WI38 (cell line): ENCODE data around the gene C3orf18.
A peak's percentile ranks its signal among the peaks of the same experiment; 100 is the strongest.

ENCODE experiments used
- H3K4me3 ChIP-seq: 2 replicates; pipeline ENCODE4 v1.5.1; 2011; ENCODE audit warnings: low read depth, mild to moderate bottlenecking, control low read depth, low read length
- TF ChIP-seq, protein P1 (sequence below): IDR thresholded peaks from 2 replicates; pipeline ENCODE4 v1.5.1; 2012; ENCODE audit warnings: low read depth, mild to moderate bottlenecking, control low read depth, low read length

Gene C3orf18

DNA sequence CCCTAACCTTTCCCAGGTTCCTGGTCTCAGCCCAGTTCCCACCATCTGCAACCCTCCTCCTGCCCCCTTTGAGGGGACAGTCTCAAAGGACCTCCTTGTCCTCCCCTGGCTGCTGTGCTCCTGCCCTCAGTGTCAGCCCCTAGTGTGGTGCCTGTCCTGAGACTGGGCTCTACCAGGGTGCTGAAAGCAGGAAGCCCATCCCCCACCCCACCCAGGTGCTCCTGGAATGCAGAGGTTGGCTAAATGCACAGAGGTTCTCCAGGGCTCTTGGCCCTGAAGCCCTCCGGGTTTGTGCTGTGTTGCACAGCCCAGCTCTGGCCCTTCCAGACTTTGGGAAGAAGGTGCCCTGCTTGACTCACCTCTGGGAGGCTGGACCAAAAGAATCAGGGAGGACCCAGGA lies 21.8 kb downstream of the C3orf18 start:
- H3K4me3 ChIP-seq: no peak overlapping the region
- TF ChIP-seq, protein P1, sequence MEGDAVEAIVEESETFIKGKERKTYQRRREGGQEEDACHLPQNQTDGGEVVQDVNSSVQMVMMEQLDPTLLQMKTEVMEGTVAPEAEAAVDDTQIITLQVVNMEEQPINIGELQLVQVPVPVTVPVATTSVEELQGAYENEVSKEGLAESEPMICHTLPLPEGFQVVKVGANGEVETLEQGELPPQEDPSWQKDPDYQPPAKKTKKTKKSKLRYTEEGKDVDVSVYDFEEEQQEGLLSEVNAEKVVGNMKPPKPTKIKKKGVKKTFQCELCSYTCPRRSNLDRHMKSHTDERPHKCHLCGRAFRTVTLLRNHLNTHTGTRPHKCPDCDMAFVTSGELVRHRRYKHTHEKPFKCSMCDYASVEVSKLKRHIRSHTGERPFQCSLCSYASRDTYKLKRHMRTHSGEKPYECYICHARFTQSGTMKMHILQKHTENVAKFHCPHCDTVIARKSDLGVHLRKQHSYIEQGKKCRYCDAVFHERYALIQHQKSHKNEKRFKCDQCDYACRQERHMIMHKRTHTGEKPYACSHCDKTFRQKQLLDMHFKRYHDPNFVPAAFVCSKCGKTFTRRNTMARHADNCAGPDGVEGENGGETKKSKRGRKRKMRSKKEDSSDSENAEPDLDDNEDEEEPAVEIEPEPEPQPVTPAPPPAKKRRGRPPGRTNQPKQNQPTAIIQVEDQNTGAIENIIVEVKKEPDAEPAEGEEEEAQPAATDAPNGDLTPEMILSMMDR: no peak

DNA sequence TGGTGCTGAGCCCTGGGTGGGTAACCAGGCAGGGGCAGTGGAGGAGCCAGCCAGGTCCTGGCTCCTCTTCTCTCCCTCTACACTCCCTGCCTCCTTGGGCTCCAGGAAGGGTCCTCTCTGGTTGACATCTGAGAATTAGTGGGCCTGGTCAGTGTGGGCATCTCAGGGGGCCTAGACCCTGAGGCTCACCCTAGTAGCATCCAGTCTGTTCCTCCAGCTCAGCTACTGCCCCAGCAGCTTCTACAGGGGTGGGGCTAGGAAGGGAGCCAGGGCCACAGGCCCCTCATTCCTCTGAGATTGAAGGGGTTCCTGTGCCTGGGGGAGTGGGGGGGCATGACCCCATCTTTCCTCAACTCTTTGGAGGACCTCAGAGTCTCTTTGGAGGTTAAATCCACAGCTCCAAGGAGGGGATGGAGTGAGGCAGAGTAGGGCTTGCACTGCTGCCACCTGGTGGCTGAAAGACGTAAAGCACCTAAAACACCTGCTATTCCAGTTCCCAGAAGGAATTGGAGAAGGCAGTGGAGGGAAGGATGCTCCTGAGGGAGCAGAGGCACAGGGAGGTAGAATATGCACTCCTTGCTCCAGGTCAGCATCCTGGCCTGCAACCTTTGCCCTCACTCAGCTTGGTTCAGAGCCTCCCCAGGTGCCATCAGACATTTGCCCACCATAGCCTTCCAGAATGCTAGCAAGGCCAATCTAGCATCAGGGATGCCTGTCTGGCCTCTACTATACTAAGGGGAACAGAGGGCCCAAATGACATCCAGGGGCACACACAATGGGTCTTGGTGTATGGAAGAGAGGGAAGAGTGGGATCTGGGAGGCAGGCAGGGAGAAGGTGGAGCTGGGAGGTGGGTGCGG lies 25.1 kb downstream of the C3orf18 start:
- H3K4me3 ChIP-seq: no peak overlapping the region
- TF ChIP-seq, protein P1: peak; percentile 85

DNA sequence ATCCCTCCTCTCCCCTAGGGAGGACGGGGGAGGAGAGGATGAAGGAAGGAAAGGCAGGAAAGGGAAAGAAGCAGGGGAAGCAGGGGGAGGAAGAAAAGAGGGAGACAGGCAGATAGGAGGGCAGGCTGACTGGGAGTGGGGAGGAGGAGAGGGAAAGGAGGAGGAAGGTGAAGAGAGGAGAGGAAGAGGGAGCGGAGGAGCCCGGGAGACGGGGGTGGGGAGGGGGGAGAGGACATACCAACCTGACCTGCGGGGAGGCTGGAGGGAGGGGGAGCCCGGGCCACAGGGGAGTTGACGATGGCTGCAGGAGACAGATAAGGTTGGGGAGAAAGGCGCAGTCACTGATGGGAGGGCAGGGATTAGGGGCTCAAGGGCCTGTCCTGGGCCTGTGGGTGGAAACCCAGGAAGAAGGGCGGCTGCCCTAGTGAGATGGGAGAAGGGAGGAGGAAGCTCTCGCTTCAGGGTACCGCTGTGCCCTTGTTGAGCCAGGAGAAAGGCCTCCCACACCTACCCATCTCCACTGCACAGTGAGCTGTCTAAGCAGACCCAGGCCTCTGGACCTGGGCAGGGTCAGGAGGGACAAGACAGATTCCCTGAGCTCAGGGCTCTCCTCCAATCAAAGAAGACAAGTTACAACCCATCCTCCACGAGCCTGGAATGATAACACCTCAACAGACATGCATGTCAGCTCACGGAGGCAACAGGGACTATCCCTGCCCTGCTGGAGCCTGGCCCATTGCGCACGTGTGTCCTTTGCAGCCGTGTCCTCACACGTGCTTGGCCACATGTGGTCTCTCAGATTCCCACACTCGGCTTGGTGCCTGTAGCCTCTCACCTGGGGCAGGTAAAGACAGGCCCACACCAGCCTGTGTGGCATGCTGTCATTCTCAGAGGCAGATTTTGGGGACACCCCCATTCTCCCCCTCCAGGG lies 27.9 kb downstream of the C3orf18 start:
- TF ChIP-seq, protein P1: no peak
- H3K4me3 ChIP-seq: no peak overlapping the region

DNA sequence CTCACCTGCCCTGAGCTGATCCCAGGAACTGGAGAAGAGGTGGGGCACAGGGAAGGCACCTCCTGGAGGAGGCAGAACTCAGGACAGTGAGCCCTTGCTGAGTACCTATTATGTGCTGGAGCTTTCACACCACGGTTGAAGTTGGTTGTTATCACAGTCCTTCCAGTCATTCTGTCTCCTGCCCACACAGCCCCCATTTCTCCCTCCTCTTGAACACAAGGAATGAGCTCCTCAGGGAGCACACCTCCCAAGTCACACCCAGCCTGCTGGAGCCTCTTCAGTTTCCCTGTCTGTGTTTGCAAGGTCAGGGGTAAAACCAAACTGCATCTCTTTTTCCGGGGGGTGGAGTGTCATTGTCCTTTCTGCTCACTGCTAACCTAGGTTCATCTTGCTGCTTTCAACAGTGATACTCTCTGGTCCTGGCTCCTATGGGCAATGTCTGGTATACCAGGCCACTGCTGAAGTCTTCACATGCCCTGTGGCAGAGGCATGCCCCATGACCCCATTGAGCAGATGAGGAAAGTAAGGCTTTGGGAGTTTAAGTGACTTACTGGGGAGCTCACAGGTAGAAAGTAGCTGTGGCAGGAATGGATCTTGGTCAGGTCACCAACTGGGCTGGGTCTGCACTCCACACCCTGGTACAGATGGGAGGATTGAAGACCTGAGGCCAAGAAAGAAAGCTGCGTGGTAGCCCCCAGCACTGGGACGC lies 30.0 kb downstream of the C3orf18 start:
- TF ChIP-seq, protein P1: no peak
- H3K4me3 ChIP-seq: no peak overlapping the region

DNA sequence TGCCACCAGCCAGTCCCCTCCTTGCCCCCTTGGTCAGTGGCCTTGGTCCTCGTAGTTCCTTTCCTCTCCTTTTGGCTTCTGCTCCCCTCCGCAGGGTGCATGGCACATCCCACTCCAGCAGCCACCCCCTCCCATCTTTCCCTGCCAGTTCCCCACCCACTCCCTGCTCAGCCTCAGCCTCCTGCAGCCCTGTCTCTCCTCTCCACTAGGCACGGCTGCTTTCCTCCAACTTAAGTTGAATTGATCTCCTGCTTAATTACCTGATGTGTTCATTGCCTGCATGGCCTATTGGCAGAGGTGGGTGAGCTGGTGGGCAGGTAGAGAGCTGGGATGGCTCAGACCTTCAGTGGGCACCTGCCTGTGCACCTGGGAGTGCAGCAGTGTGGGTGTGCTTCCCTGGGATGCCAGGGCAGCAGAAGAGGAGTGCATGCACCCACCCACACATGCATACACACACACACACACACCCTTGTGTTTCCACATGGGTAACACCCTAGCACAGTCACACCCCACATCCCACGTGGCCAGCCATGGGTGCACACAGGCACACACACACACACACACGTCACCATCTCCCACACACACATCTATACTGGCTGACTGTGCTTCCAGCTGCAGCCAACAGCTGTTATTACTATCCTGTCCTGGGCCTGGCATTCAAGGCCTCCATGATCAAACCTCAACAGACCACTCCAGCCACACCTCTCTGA lies 30.9 kb downstream of the C3orf18 start:
- H3K4me3 ChIP-seq: no peak overlapping the region
- TF ChIP-seq, protein P1: no peak

DNA sequence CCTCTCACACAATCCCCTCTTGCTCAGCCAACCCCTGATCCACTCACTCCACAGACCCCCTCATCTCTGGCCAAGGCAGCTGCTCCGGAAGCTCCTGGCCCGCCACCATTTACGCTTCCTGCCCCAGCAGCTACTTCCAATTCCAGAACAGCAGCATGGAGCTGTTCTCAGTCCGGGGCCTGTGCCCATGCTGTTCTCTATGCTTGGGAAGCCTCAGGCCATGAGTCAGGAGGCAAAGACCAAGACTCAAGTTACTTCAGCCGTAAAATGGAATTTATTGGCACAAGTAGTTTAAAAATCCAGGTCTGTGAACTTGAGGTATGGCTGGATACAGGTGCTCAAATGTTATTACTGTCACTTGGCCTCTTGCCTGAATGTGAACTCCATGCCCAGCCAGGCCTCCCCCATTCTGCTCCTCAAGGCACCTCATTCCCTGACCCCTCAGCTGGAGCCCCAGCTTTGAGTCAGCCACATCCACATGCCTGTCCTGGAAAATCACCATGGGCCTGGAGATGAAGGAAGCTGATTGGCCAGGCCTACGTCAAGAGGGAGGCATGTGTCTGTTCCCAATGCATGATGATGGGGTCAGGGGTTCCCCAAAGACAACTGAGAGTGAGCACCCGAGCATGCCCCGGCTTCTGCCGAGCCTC lies 32.7 kb downstream of the C3orf18 start:
- TF ChIP-seq, protein P1: no peak
- H3K4me3 ChIP-seq: no peak overlapping the region
